ENCODE data around the gene ELP2. TPM values are rescaled to one million over a fixed set of nuclear protein-coding genes. Genes with fewer than 3 reads are reported as not detected.

ELP2 gene
- total RNA-seq, 1 donor from 2014 or later, result 111 TPM

DNA sequence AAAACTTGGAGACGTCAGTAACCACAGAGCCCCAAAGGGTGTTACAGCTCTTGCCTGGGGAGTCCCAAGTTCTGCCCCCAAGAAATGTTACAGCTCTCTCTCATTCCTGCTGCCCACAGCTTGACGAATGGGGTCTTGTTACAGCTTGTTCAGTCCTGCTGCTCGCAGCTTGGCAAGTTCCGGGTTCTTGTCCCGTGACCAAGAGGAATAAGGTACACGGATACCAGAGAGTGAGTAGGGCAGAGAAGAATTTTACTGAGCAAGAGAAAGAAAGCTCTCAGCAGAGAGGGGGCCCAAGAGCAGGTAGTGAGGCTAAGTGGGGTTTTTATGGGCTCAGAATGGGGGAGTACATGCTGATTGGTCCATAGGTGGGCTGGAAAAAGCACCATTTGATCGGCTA, 27.8 kb upstream of the ELP2 start:
- Mint-ChIP-seq H3K27ac (no peak overlapping the region), H3K36me3 (ENCODE audit: insufficient read depth) (no peaks in the 10 kb centered on the region), H3K4me1 (ENCODE audit: low read depth) (peaks cover 2% of the 10 kb centered on the region), H3K27me3 (no peaks in the 10 kb centered on the region), H3K9me3 (ENCODE audit: low read depth) (peaks cover 9% of the 10 kb centered on the region), H3K4me3 (ENCODE audit: low read depth) (no peak overlapping the region)
- TF ChIP-seq, protein P1, sequence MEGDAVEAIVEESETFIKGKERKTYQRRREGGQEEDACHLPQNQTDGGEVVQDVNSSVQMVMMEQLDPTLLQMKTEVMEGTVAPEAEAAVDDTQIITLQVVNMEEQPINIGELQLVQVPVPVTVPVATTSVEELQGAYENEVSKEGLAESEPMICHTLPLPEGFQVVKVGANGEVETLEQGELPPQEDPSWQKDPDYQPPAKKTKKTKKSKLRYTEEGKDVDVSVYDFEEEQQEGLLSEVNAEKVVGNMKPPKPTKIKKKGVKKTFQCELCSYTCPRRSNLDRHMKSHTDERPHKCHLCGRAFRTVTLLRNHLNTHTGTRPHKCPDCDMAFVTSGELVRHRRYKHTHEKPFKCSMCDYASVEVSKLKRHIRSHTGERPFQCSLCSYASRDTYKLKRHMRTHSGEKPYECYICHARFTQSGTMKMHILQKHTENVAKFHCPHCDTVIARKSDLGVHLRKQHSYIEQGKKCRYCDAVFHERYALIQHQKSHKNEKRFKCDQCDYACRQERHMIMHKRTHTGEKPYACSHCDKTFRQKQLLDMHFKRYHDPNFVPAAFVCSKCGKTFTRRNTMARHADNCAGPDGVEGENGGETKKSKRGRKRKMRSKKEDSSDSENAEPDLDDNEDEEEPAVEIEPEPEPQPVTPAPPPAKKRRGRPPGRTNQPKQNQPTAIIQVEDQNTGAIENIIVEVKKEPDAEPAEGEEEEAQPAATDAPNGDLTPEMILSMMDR (IDR thresholded peaks at IDR 0.05; ENCODE audit: unreplicated experiment), result no peak
- no peak for DNase-seq (ENCODE audit: low spot score, unreplicated experiment)

DNA sequence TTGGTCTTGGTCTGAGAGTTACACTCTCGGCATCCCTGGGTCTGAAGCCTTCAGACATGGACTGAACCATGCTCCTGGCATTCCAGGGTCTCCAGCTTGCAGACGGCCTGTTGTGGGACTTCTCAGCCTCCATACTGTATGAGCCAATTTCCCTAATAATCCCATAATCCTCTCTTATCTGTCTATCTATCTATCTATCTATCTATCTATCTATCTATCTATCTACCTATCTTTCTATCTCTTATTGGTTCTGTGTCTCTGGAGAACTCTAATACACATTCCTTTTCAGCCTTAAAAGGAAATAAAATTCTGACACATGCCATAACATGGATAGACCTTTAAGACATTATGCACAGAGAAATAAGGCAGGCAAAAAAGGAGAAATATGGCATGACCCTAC, 24.9 kb upstream of the ELP2 start:
- peaks cover 9% of the 10 kb centered on the region for H3K9me3 Mint-ChIP-seq (ENCODE audit: low read depth)
- DNase-seq (ENCODE audit: low spot score, unreplicated experiment), result no peak
- H3K4me3 Mint-ChIP-seq (ENCODE audit: low read depth), result no peak overlapping the region
- TF ChIP-seq, protein P1 (IDR thresholded peaks at IDR 0.05; ENCODE audit: unreplicated experiment), result no peak
- H3K27me3 Mint-ChIP-seq, result no peaks in the 10 kb centered on the region
- H3K4me1 Mint-ChIP-seq (ENCODE audit: low read depth), result no peaks in the 10 kb centered on the region
- H3K27ac Mint-ChIP-seq, result no peak overlapping the region
- peaks cover 1% of the 10 kb centered on the region for H3K36me3 Mint-ChIP-seq (ENCODE audit: insufficient read depth)

DNA sequence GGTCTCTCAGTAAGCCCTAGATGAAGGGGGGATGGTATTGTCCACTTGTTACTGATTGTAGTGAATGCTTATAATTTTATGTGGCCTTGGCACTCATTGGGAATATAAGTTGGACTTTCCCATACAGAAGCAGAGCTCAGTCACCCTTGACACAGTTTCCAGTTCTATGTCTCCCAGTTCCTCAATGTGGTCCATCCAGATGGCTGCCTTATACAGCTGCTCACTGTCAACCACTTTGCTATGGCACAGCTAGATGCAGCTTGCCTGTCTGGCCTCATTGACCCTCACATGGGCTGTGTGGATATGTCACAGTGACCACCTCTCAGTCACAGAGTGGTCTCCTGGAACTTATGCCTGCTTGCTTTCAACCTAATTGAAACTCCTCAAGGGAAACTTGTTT, 22.2 kb upstream of the ELP2 start:
- H3K4me1 Mint-ChIP-seq (ENCODE audit: low read depth), result no peaks in the 10 kb centered on the region
- H3K27ac Mint-ChIP-seq, result no peak overlapping the region

DNA sequence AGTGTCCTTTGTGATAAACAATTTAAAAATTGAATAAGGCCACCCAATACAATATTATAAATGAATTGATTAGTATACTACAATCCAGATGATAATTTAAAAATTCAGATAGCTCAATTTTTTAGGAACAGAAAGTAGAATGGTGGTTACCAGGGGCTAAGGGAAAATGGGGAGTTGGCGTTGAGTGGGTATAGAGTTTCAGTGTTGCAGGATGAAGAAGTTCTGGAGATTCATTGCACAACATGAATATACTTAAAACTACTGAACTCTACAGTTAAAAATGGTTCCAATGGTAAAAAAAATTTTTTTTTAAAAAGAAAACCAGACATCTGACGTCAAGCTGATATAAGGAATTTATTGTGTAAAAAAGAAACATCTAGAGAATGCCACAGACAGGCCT, 21.5 kb upstream of the ELP2 start:
- TF ChIP-seq, protein P1 (IDR thresholded peaks at IDR 0.05; ENCODE audit: unreplicated experiment), result no peak
- H3K27me3 Mint-ChIP-seq, result no peaks in the 10 kb centered on the region
- no peaks in the 10 kb centered on the region for H3K4me1 Mint-ChIP-seq (ENCODE audit: low read depth)
- no peak for DNase-seq (ENCODE audit: low spot score, unreplicated experiment)
- no peak overlapping the region for H3K4me3 Mint-ChIP-seq (ENCODE audit: low read depth)
- H3K9me3 Mint-ChIP-seq (ENCODE audit: low read depth), result peaks cover 2% of the 10 kb centered on the region
- no peak overlapping the region for H3K27ac Mint-ChIP-seq
- peaks cover 12% of the 10 kb centered on the region for H3K36me3 Mint-ChIP-seq (ENCODE audit: insufficient read depth)

More for the DNA sequence above, 22.2 kb upstream of the ELP2 start:
- peaks cover 6% of the 10 kb centered on the region for H3K9me3 Mint-ChIP-seq (ENCODE audit: low read depth)
- H3K27me3 Mint-ChIP-seq, result no peaks in the 10 kb centered on the region
- TF ChIP-seq, protein P1 (IDR thresholded peaks at IDR 0.05; ENCODE audit: unreplicated experiment), result no peak
- no peak overlapping the region for H3K4me3 Mint-ChIP-seq (ENCODE audit: low read depth)
- DNase-seq (ENCODE audit: low spot score, unreplicated experiment), result no peak
- H3K36me3 Mint-ChIP-seq (ENCODE audit: insufficient read depth), result peaks cover 12% of the 10 kb centered on the region

DNA sequence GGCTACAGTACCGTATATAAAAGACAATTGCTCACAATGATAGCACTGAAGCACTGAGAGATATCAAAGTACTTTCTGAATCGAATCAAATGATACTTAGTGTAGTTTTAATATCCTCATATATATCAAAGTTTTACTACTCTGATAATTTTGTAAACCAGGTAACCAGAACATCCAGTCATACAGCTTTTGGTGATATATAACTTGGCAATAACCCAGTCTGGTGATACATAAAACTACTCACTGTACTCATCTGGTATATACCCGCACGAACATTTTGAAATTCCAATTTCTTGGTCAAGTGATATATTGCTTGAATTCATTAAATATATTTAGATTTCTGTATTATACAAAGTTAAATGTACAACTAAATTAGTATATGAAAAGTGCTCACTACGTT, 21.1 kb upstream of the ELP2 start:
- peaks cover 12% of the 10 kb centered on the region for H3K36me3 Mint-ChIP-seq (ENCODE audit: insufficient read depth)
- no peak for DNase-seq (ENCODE audit: low spot score, unreplicated experiment)
- no peak overlapping the region for H3K27ac Mint-ChIP-seq
- no peak overlapping the region for H3K4me3 Mint-ChIP-seq (ENCODE audit: low read depth)
- H3K9me3 Mint-ChIP-seq (ENCODE audit: low read depth), result no peaks in the 10 kb centered on the region
- TF ChIP-seq, protein P1 (IDR thresholded peaks at IDR 0.05; ENCODE audit: unreplicated experiment), result no peak
- H3K27me3 Mint-ChIP-seq, result no peaks in the 10 kb centered on the region
- no peaks in the 10 kb centered on the region for H3K4me1 Mint-ChIP-seq (ENCODE audit: low read depth)

Data from progenitor cell of endocrine pancreas (in vitro differentiated cells).